ENCODE results near the gene C11orf54.

DNA sequence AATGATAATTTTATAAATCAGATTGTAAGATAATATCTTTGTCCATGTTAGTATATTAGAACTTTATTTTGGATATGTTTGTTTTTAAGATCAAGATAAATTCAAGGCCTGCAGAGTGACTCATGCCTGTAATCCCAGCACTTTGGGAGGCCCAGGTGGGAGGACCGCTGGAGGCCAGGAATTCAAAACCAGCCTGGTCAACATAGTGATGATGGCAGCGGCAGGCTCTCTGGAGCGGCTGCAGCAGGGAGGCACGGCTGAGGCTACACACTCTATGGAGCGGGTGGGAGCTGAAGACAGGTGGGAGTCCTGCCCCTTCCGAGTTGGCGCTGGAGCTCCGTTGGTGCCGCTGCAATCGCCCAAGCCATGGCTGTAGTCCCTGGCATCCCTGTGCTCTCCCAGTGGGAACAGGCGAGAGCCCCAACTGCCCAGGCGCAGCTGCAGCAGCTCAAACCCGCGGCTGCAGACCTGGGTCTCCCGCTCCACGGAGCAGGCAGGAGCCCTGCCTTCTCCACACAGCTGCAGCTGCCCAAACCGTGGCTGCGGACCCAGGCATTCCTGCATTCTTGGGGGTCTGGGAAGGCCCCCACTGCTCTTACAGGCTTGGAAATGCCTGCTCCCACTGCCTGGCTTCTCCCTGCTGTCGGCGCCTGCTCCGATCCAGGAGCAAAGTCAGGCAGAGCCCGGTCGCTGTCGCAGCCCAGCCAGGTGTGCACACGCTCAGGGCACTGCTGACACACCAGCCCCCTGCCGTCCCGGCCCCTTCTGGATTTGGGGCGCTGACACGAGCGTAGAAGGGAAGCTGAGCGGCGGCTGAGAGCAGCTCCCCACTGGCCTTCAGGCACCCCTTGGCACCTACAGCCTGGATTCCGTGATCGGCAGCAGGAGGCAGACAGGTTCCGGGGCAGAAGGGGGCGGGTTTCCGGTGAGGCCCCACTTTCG lies 16.7 kb downstream of the C11orf54 start:
- TF ChIP-seq GATA3 (IDR thresholded peaks at IDR 0.05; ENCODE audit: low read depth, low read length) (no peak), GATA2 (IDR thresholded peaks at IDR 0.05; ENCODE audit: low read depth, low read length) (no peak)

Data from SH-SY5Y (cell line).